Measurements from ENCODE around the gene DPEP2.

Gene DPEP2

GRCh38 chr16:67944690-67945391 is 54.4 kb downstream of the DPEP2 start:
- Histone ChIP-seq H3K9me3 (ENCODE audit: insufficient read depth, low read length, severe bottlenecking) (no peaks in the 10 kb centered on the region), H3K9ac (ENCODE audit: low read depth, low read length) (no peak overlapping the region), H3K36me3 (ENCODE audit: insufficient read depth, low read length) (peaks cover 83% of the 10 kb centered on the region), H3K4me2 (ENCODE audit: insufficient read depth, low read length) (no peak overlapping the region), H3K27ac (ENCODE audit: low read length) (no peak overlapping the region), H3K4me1 (ENCODE audit: insufficient read depth, low read length) (no peaks in the 10 kb centered on the region), H3K27me3 (ENCODE audit: insufficient read depth, low read length, poor library complexity) (no peaks in the 10 kb centered on the region), H3K79me2 (ENCODE audit: insufficient read depth, low read length) (no peaks in the 10 kb centered on the region), H3K4me3 (ENCODE audit: low read depth in 1 of 2, low read length in 2 of 2) (no peak overlapping the region), H2AFZ (ENCODE audit: low read depth, low read length) (no peak overlapping the region), H4K20me1 (ENCODE audit: insufficient read depth, low read length) (no peaks in the 10 kb centered on the region)
- TF ChIP-seq CTCF (IDR thresholded peaks at IDR 0.05; ENCODE audit: borderline replicate concordance, extremely low read depth, low read length, poor library complexity, severe bottlenecking) (no peak), EZH2 (IDR thresholded peaks at IDR 0.05; ENCODE audit: borderline replicate concordance, low read depth, low read length, severe bottlenecking) (no peak)
- no peak for ATAC-seq (ENCODE audit: insufficient read depth, low read depth)
- DNase-seq = no peak

- Histone ChIP-seq H3K79me2 (ENCODE audit: insufficient read depth, low read length) (no peaks in the 10 kb centered on the region), H3K27me3 (ENCODE audit: insufficient read depth, low read length, poor library complexity) (no peaks in the 10 kb centered on the region), H3K9me3 (ENCODE audit: insufficient read depth, low read length, severe bottlenecking) (no peaks in the 10 kb centered on the region), H4K20me1 (ENCODE audit: insufficient read depth, low read length) (no peaks in the 10 kb centered on the region), H3K4me2 (ENCODE audit: insufficient read depth, low read length) (no peak within 1 kb of the TSS), H3K4me1 (ENCODE audit: insufficient read depth, low read length) (no peaks in the 10 kb centered on the region), H3K9ac (ENCODE audit: low read depth, low read length) (no peak within 1 kb of the TSS), H2AFZ (ENCODE audit: low read depth, low read length) (no peak within 1 kb of the TSS), H3K4me3 (ENCODE audit: low read depth in 1 of 2, low read length in 2 of 2) (no peak within 1 kb of the TSS), H3K27ac (ENCODE audit: low read length) (no peak within 1 kb of the TSS), H3K36me3 (ENCODE audit: insufficient read depth, low read length) (peaks cover 81% of the 10 kb centered on the region)
- ATAC-seq (ENCODE audit: insufficient read depth, low read depth) (no peak), DNase-seq (no peak)
- TF ChIP-seq CTCF (IDR thresholded peaks at IDR 0.05; ENCODE audit: borderline replicate concordance, extremely low read depth, low read length, poor library complexity, severe bottlenecking) (no peak), EZH2 (IDR thresholded peaks at IDR 0.05; ENCODE audit: borderline replicate concordance, low read depth, low read length, severe bottlenecking) (no peak)
Measured at GRCh38 chr16:67943619-67944504, 55.4 kb downstream of the DPEP2 start, which contains the start of gene LCAT. TSS of gene LCAT (minus strand) at chr16:67944120. CDS start at chr16:67944101, 19 bp downstream.

- Histone ChIP-seq H3K79me2 (ENCODE audit: insufficient read depth, low read length) (no peaks in the 10 kb centered on the region), H3K27ac (ENCODE audit: low read length) (no peak overlapping the region), H3K27me3 (ENCODE audit: insufficient read depth, low read length, poor library complexity) (no peaks in the 10 kb centered on the region), H2AFZ (ENCODE audit: low read depth, low read length) (no peak overlapping the region), H3K36me3 (ENCODE audit: insufficient read depth, low read length) (peaks cover 77% of the 10 kb centered on the region), H3K9me3 (ENCODE audit: insufficient read depth, low read length, severe bottlenecking) (no peaks in the 10 kb centered on the region), H3K9ac (ENCODE audit: low read depth, low read length) (no peak overlapping the region), H4K20me1 (ENCODE audit: insufficient read depth, low read length) (no peaks in the 10 kb centered on the region), H3K4me1 (ENCODE audit: insufficient read depth, low read length) (no peaks in the 10 kb centered on the region), H3K4me2 (ENCODE audit: insufficient read depth, low read length) (no peak overlapping the region), H3K4me3 (ENCODE audit: low read depth in 1 of 2, low read length in 2 of 2) (no peak overlapping the region)
- ATAC-seq (ENCODE audit: insufficient read depth, low read depth) = no peak
- DNase-seq = no peak
- TF ChIP-seq EZH2 (IDR thresholded peaks at IDR 0.05; ENCODE audit: borderline replicate concordance, low read depth, low read length, severe bottlenecking) (no peak), CTCF (IDR thresholded peaks at IDR 0.05; ENCODE audit: borderline replicate concordance, extremely low read depth, low read length, poor library complexity, severe bottlenecking) (no peak)
Measured at GRCh38 chr16:67943256-67943618, 56.0 kb downstream of the DPEP2 start.

Data from DND-41 (cell line).